ENCODE results near the gene RAD51AP1.
"Not testable (repeated sequence)": the region's sequence is repeated elsewhere in the genome, so short reads cannot be mapped to it uniquely, and the experiment has no call there.

Gene RAD51AP1

GRCh38 chr12:4538207-4539160 lies at the start of gene RAD51AP1:
RAD51AP1 (plus strand) TSS chr12:4538890; CDS start chr12:4538940, 50 bp downstream.
- no peaks in the 10 kb centered on the region for H3K27me3 Mint-ChIP-seq
- H3K4me3 Mint-ChIP-seq = peak within 1 kb of the TSS; percentile 99
- H3K4me1 Mint-ChIP-seq (ENCODE audit: low read depth) = peaks cover 28% of the 10 kb centered on the region
- no peaks in the 10 kb centered on the region for H3K9me3 Mint-ChIP-seq (ENCODE audit: low read depth)
- H3K36me3 Mint-ChIP-seq = no peaks in the 10 kb centered on the region
- peak within 1 kb of the TSS; percentile 99 for H3K27ac Mint-ChIP-seq

- H3K4me1 Mint-ChIP-seq (ENCODE audit: low read depth) = peaks cover 4% of the 10 kb centered on the region
- peaks cover 5% of the 10 kb centered on the region for H3K36me3 Mint-ChIP-seq
- no peaks in the 10 kb centered on the region for H3K27me3 Mint-ChIP-seq
- H3K4me3 Mint-ChIP-seq = no peak overlapping the region
- H3K27ac Mint-ChIP-seq = no peak overlapping the region
- no peaks in the 10 kb centered on the region for H3K9me3 Mint-ChIP-seq (ENCODE audit: low read depth)
Observed at GRCh38 chr12:4489556-4489955, 49.1 kb upstream of the RAD51AP1 start.

GRCh38 chr12:4490973-4491372 lies 47.7 kb upstream of the RAD51AP1 start:
- no peaks in the 10 kb centered on the region for H3K27me3 Mint-ChIP-seq
- H3K4me3 Mint-ChIP-seq = no peak overlapping the region
- no peak overlapping the region for H3K27ac Mint-ChIP-seq
- H3K36me3 Mint-ChIP-seq = peaks cover 5% of the 10 kb centered on the region
- no peaks in the 10 kb centered on the region for H3K9me3 Mint-ChIP-seq (ENCODE audit: low read depth)
- peaks cover 4% of the 10 kb centered on the region for H3K4me1 Mint-ChIP-seq (ENCODE audit: low read depth)

GRCh38 chr12:4496145-4496838 lies 42.4 kb upstream of the RAD51AP1 start:
- H3K27ac Mint-ChIP-seq = no peak overlapping the region
- H3K36me3 Mint-ChIP-seq = peaks cover 16% of the 10 kb centered on the region
- H3K4me3 Mint-ChIP-seq = no peak overlapping the region
- H3K9me3 Mint-ChIP-seq (ENCODE audit: low read depth) = no peaks in the 10 kb centered on the region
- H3K4me1 Mint-ChIP-seq (ENCODE audit: low read depth) = peaks cover 2% of the 10 kb centered on the region
- no peaks in the 10 kb centered on the region for H3K27me3 Mint-ChIP-seq

GRCh38 chr12:4499186-4499585 lies 39.5 kb upstream of the RAD51AP1 start:
- H3K4me1 Mint-ChIP-seq (ENCODE audit: low read depth) = peaks cover 2% of the 10 kb centered on the region
- peaks cover 24% of the 10 kb centered on the region for H3K36me3 Mint-ChIP-seq

GRCh38 chr12:4505376-4505986 lies 33.2 kb upstream of the RAD51AP1 start:
- peaks cover 25% of the 10 kb centered on the region for H3K4me1 Mint-ChIP-seq (ENCODE audit: low read depth)
- no peak overlapping the region for H3K4me3 Mint-ChIP-seq
- no peaks in the 10 kb centered on the region for H3K9me3 Mint-ChIP-seq (ENCODE audit: low read depth)
- no peaks in the 10 kb centered on the region for H3K27me3 Mint-ChIP-seq
- H3K36me3 Mint-ChIP-seq = peaks cover 18% of the 10 kb centered on the region
- peak overlapping the region; percentile 43 for H3K27ac Mint-ChIP-seq

More at GRCh38 chr12:4499186-4499585, 39.5 kb upstream of the RAD51AP1 start:
- no peaks in the 10 kb centered on the region for H3K9me3 Mint-ChIP-seq (ENCODE audit: low read depth)
- H3K27me3 Mint-ChIP-seq = no peaks in the 10 kb centered on the region
- H3K27ac Mint-ChIP-seq = no peak overlapping the region
- no peak overlapping the region for H3K4me3 Mint-ChIP-seq

GRCh38 chr12:4506430-4506829 lies 32.3 kb upstream of the RAD51AP1 start:
- H3K36me3 Mint-ChIP-seq = peaks cover 13% of the 10 kb centered on the region
- peak overlapping the region; percentile 65 for H3K4me3 Mint-ChIP-seq
- no peaks in the 10 kb centered on the region for H3K9me3 Mint-ChIP-seq (ENCODE audit: low read depth)
- peak overlapping the region; percentile 83 for H3K27ac Mint-ChIP-seq
- H3K4me1 Mint-ChIP-seq (ENCODE audit: low read depth) = peaks cover 25% of the 10 kb centered on the region
- no peaks in the 10 kb centered on the region for H3K27me3 Mint-ChIP-seq

GRCh38 chr12:4506870-4507269 lies 31.8 kb upstream of the RAD51AP1 start:
- Mint-ChIP-seq H3K36me3 (peaks cover 12% of the 10 kb centered on the region), H3K9me3 (ENCODE audit: low read depth) (no peaks in the 10 kb centered on the region), H3K27ac (peak overlapping the region; percentile 83), H3K4me1 (ENCODE audit: low read depth) (peaks cover 25% of the 10 kb centered on the region), H3K27me3 (no peaks in the 10 kb centered on the region), H3K4me3 (peak overlapping the region; percentile 65)

- not testable (repeated sequence) for H3K4me3 Mint-ChIP-seq; H3K27me3 Mint-ChIP-seq; H3K9me3 Mint-ChIP-seq (ENCODE audit: low read depth); H3K36me3 Mint-ChIP-seq
- H3K4me1 Mint-ChIP-seq (ENCODE audit: low read depth) = peaks cover 25% of the 10 kb centered on the region
- peak overlapping the region; percentile 22 for H3K27ac Mint-ChIP-seq
Observed at GRCh38 chr12:4508503-4508902, 30.2 kb upstream of the RAD51AP1 start.

- not testable (repeated sequence) for H3K4me3 Mint-ChIP-seq; H3K27ac Mint-ChIP-seq; H3K27me3 Mint-ChIP-seq; H3K9me3 Mint-ChIP-seq (ENCODE audit: low read depth); H3K36me3 Mint-ChIP-seq
- peaks cover 25% of the 10 kb centered on the region for H3K4me1 Mint-ChIP-seq (ENCODE audit: low read depth)
Observed at GRCh38 chr12:4509269-4509668, 29.4 kb upstream of the RAD51AP1 start.

- Mint-ChIP-seq H3K4me1 (ENCODE audit: low read depth) (no peaks in the 10 kb centered on the region), H3K27me3 (no peaks in the 10 kb centered on the region), H3K9me3 (ENCODE audit: low read depth) (no peaks in the 10 kb centered on the region), H3K4me3 (no peak overlapping the region), H3K36me3 (peaks cover 6% of the 10 kb centered on the region), H3K27ac (no peak overlapping the region)
Observed at GRCh38 chr12:4518106-4518728, 20.5 kb upstream of the RAD51AP1 start.

GRCh38 chr12:4523443-4523842 lies 15.2 kb upstream of the RAD51AP1 start:
- not testable (repeated sequence) for H3K36me3 Mint-ChIP-seq; H3K27ac Mint-ChIP-seq; H3K4me1 Mint-ChIP-seq (ENCODE audit: low read depth); H3K27me3 Mint-ChIP-seq; H3K9me3 Mint-ChIP-seq (ENCODE audit: low read depth); H3K4me3 Mint-ChIP-seq

GRCh38 chr12:4526923-4527546 lies 11.7 kb upstream of the RAD51AP1 start:
- Mint-ChIP-seq H3K27me3 (no peaks in the 10 kb centered on the region), H3K4me1 (ENCODE audit: low read depth) (peaks cover 6% of the 10 kb centered on the region), H3K9me3 (ENCODE audit: low read depth) (no peaks in the 10 kb centered on the region)

GRCh38 chr12:4530160-4530559 lies 8.5 kb upstream of the RAD51AP1 start:
- no peaks in the 10 kb centered on the region for H3K9me3 Mint-ChIP-seq (ENCODE audit: low read depth)
- no peak overlapping the region for H3K4me3 Mint-ChIP-seq
- no peaks in the 10 kb centered on the region for H3K27me3 Mint-ChIP-seq
- no peaks in the 10 kb centered on the region for H3K36me3 Mint-ChIP-seq
- H3K4me1 Mint-ChIP-seq (ENCODE audit: low read depth) = peaks cover 6% of the 10 kb centered on the region
- peak overlapping the region; percentile 3 for H3K27ac Mint-ChIP-seq

More at GRCh38 chr12:4526923-4527546, 11.7 kb upstream of the RAD51AP1 start:
- Mint-ChIP-seq H3K4me3 (no peak overlapping the region), H3K36me3 (peaks cover 3% of the 10 kb centered on the region), H3K27ac (no peak overlapping the region)

Data from activated naive CD8-positive, alpha-beta T cell (primary cell).